Hepatocyte (in vitro differentiated cells): ENCODE measurements around the gene FOS. TPM values are rescaled to one million over a fixed set of nuclear protein-coding genes. Genes with fewer than 3 reads are reported as not detected.

Source experiments
- DNase-seq: peaks from one replicate; pipeline ENCODE4 v3.0.0-alpha.2; 2016; ENCODE audit warnings: low spot score
- H2AFZ ChIP-seq: fragments of 200-600 bp; sonication (generic); 2 replicates; pipeline ENCODE4 v1.6.0; 2016; ENCODE audit warnings: antibody characterized with exemption, mild to moderate bottlenecking
- H3K27ac ChIP-seq: fragments of 200-600 bp; sonication (generic); 2 replicates; pipeline ENCODE4 v1.5.1; 2016; ENCODE audit warnings: mild to moderate bottlenecking
- H3K27me3 ChIP-seq: fragments of 200-600 bp; sonication (generic); 2 replicates; pipeline ENCODE4 v1.6.1; 2016
- H3K36me3 ChIP-seq: fragments of 200-600 bp; sonication (generic); replicated peaks from 2 replicates; pipeline ENCODE4 v1.5.1; 2016; ENCODE audit warnings: low read depth; ENCODE audit not compliant: insufficient read depth
- H3K4me1 ChIP-seq: fragments of 200-600 bp; sonication (generic); 2 replicates; pipeline ENCODE4 v1.5.1; 2016; ENCODE audit warnings: mild to moderate bottlenecking, moderate library complexity; ENCODE audit not compliant: insufficient read depth
- H3K4me2 ChIP-seq: fragments of 200-600 bp; sonication (generic); 2 replicates; pipeline ENCODE4 v1.6.0; 2016
- H3K4me3 ChIP-seq: fragments of 200-600 bp; sonication (generic); 2 replicates; pipeline ENCODE4 v1.5.1; 2016; ENCODE audit warnings: mild to moderate bottlenecking
- H3K79me2 ChIP-seq: fragments of 200-600 bp; sonication (generic); 2 replicates; pipeline ENCODE4 v1.6.0; 2017; ENCODE audit warnings: mild to moderate bottlenecking
- H3K9me2 ChIP-seq: fragments of 200-600 bp; sonication (generic); replicated peaks from 2 replicates; pipeline ENCODE4 v1.6.0; 2017; ENCODE audit warnings: mild to moderate bottlenecking; ENCODE audit not compliant: insufficient read depth
- H3K9me3 ChIP-seq: fragments of 200-600 bp; sonication (generic); 2 replicates; pipeline ENCODE4 v1.5.1; 2016; ENCODE audit warnings: low read depth, mild to moderate bottlenecking
- H4K20me1 ChIP-seq: fragments of 200-600 bp; sonication (generic); 2 replicates; pipeline ENCODE4 v1.6.0; 2016; ENCODE audit warnings: mild to moderate bottlenecking; ENCODE audit not compliant: insufficient read depth, poor library complexity, severe bottlenecking
- CTCF ChIP-seq: fragments of 200-600 bp; sonication (generic); IDR thresholded peaks from 2 replicates; pipeline ENCODE4 v1.5.1; 2016; ENCODE audit warnings: antibody characterized with exemption, mild to moderate bottlenecking; ENCODE audit not compliant: poor library complexity
- EZH2 ChIP-seq: fragments of 200-600 bp; sonication (generic); IDR thresholded peaks from 2 replicates; pipeline ENCODE4 v1.6.1; 2016; ENCODE audit warnings: antibody characterized with exemption, mild to moderate bottlenecking, borderline replicate concordance
- EZH2phosphoT487 ChIP-seq: fragments of 200-600 bp; sonication (generic); IDR thresholded peaks from one replicate; pipeline ENCODE4 v1.6.1; 2018; ENCODE audit warnings: antibody characterized with exemption, mild to moderate bottlenecking, low read depth, moderate library complexity; ENCODE audit not compliant: unreplicated experiment, severe bottlenecking
- WGBS: methylation state at CpG from one replicate; pipeline ENCODE4 v1.1.6; 2016; ENCODE audit warnings: low lambda C conversion rate; ENCODE audit errors: missing lambda C conversion rate; 5-methylcytosine and 5-hydroxymethylcytosine counted together
- polyA plus RNA-seq: library from polyadenylated mRNA; unstranded; fragments of >200 nt; fragmentation: Nextera tagmentation; extraction: Ambion mirVana; gene quantifications from 2 replicates; pipeline ENCODE4 v1.2.1, GENCODE V29; 2016
- total RNA-seq: library from RNA; depleted of rRNA; stranded (reverse); fragments of >200 nt; gene quantifications from 2 replicates; pipeline ENCODE4 v1.2.3, GENCODE V29; 2014

FOS gene
- total and polyA plus RNA-seq, 2 experiments from 2014 or later, result 865 to 935 TPM

- H3K4me2 ChIP-seq, result peak overlapping the region; percentile 97
- H3K27ac ChIP-seq, result peak overlapping the region; percentile 98
- DNase-seq, result peak; percentile 57
- H3K36me3 ChIP-seq, result no peaks in the 10 kb centered on the region
- no peaks in the 10 kb centered on the region for H3K27me3 ChIP-seq
- H2AFZ ChIP-seq, result no peak overlapping the region
- H3K4me3 ChIP-seq, result peak overlapping the region; percentile 86
- WGBS, result 2% methylated on average over 33 of the region's 38 CpGs
- peaks cover 23% of the 10 kb centered on the region for H4K20me1 ChIP-seq
- peaks cover 11% of the 10 kb centered on the region for H3K79me2 ChIP-seq
- H3K9me2 ChIP-seq, result no peaks in the 10 kb centered on the region
- H3K9me3 ChIP-seq, result no peaks in the 10 kb centered on the region
- peaks cover 6% of the 10 kb centered on the region for H3K4me1 ChIP-seq
- TF ChIP-seq CTCF (no peak), EZH2phosphoT487 (peak; percentile 86)
Observed at GRCh38 chr14:75279153-75279762, 630 bp downstream of the FOS start.

DNA sequence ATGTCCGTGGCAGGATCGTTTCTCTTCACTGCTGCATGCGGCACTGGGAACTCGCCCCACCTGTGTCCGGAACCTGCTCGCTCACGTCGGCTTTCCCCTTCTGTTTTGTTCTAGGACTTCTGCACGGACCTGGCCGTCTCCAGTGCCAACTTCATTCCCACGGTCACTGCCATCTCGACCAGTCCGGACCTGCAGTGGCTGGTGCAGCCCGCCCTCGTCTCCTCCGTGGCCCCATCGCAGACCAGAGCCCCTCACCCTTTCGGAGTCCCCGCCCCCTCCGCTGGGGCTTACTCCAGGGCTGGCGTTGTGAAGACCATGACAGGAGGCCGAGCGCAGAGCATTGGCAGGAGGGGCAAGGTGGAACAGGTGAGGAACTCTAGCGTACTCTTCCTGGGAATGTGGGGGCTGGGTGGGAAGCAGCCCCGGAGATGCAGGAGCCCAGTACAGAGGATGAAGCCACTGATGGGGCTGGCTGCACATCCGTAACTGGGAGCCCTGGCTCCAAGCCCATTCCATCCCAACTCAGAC, 1.2 kb downstream of the FOS start:
- H3K27ac ChIP-seq, result peak overlapping the region; percentile 98
- H3K9me2 ChIP-seq, result no peaks in the 10 kb centered on the region
- no peaks in the 10 kb centered on the region for H3K27me3 ChIP-seq
- H3K9me3 ChIP-seq, result no peaks in the 10 kb centered on the region
- peak; percentile 42 for DNase-seq
- H4K20me1 ChIP-seq, result peaks cover 23% of the 10 kb centered on the region
- 5% methylated on average over 25 of the region's 26 CpGs for WGBS
- peaks cover 6% of the 10 kb centered on the region for H3K4me1 ChIP-seq
- H2AFZ ChIP-seq, result no peak overlapping the region
- H3K36me3 ChIP-seq, result no peaks in the 10 kb centered on the region
- no peak for TF ChIP-seq EZH2phosphoT487
- TF ChIP-seq EZH2, result no peak
- TF ChIP-seq CTCF, result no peak
- peak overlapping the region; percentile 97 for H3K4me2 ChIP-seq
- H3K4me3 ChIP-seq, result peak overlapping the region; percentile 86
- H3K79me2 ChIP-seq, result peaks cover 11% of the 10 kb centered on the region

DNA sequence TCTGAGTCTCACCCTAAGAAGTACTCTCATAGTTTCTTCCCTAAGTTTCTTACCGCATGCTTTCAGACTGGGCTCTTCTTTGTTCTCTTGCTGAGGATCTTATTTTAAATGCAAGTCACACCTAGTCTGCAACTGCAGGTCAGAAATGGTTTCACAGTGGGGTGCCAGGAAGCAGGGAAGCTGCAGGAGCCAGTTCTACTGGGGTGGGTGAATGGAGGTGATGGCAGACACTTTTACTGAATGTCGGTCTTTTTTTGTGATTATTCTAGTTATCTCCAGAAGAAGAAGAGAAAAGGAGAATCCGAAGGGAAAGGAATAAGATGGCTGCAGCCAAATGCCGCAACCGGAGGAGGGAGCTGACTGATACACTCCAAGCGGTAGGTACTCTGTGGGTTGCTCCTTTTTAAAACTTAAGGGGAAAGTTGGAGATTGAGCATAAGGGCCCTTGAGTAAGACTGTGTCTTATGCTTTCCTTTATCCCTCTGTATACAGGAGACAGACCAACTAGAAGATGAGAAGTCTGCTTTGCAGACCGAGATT, 1.7 kb downstream of the FOS start:
- peaks cover 11% of the 10 kb centered on the region for H3K79me2 ChIP-seq
- no peak overlapping the region for H2AFZ ChIP-seq
- H3K4me3 ChIP-seq, result peak overlapping the region; percentile 86
- TF ChIP-seq EZH2, result no peak
- no peak for TF ChIP-seq CTCF
- TF ChIP-seq EZH2phosphoT487, result peak; percentile 88
- peaks cover 23% of the 10 kb centered on the region for H4K20me1 ChIP-seq
- H3K27ac ChIP-seq, result no peak overlapping the region
- H3K27me3 ChIP-seq, result no peaks in the 10 kb centered on the region
- H3K9me2 ChIP-seq, result no peaks in the 10 kb centered on the region
- no peaks in the 10 kb centered on the region for H3K9me3 ChIP-seq
- peaks cover 6% of the 10 kb centered on the region for H3K4me1 ChIP-seq
- no peaks in the 10 kb centered on the region for H3K36me3 ChIP-seq
- WGBS, result 78% methylated on average over 7 of the region's 7 CpGs
- H3K4me2 ChIP-seq, result peak overlapping the region; percentile 97
- DNase-seq, result no peak
